ENCODE data around the gene OR2AG1.
A peak's percentile ranks its signal among the peaks of the same experiment; 100 is the strongest.
"Not testable (repeated sequence)": the region's sequence is repeated elsewhere in the genome, so short reads cannot be mapped to it uniquely, and the experiment has no call there.

The OR2AG1 gene

GRCh38 chr11:6794639-6795038 is 11.8 kb downstream of the OR2AG1 start:
- DNase-seq, result no peak

- DNase-seq, result no peak
Observed at GRCh38 chr11:6799402-6799801, 16.6 kb downstream of the OR2AG1 start, which contains the start of gene OR6A2. Gene OR6A2, minus strand, starts transcription at chr11:6799689. Its CDS starts 3,981 bp downstream, at chr11:6795708.

DNA sequence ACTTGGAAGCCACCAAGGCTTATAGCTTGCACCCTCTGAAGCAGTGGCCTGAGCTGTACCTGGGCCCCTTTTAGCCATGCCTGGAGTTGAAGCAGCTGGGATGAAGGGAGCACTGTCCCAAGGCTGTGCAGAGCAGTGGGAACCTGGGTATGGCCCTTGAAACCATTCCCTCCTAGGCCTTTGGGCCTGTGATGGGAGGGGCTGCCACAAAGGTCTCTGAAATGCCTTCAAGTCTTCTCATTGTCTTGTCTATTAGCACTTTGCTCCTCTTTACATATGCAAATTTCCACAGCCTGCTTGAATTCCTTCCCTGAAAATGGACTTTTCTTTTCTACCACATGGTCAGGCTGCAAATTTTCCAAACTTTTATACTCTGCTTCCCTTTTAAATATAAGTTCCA is 18.3 kb downstream of the OR2AG1 start:
- not testable (repeated sequence) for DNase-seq

GRCh38 chr11:6812390-6813005 is 29.7 kb downstream of the OR2AG1 start:
- peak; percentile 4 for DNase-seq

- DNase-seq, result no peak
Observed at GRCh38 chr11:6813656-6814055, 30.8 kb downstream of the OR2AG1 start.

DNA sequence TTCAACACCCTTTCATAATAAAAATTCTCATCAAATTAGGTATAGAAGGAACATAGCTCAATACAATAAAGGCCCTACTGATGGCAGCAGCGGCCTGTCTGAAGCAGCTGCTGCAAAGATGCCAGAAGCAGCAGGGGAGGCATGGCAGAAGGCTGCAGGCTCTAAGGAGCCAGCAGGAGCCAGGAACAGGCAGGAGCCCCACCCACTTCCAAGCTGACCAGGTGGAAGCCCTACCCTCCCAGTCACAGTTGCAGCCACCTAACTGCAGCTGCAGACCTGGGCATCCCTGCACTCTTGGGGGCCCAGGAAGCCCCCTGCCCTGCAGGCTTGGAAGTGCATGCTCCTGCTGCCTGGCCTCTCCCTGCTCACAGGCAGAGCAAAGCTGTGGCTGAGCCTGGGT is 34.9 kb downstream of the OR2AG1 start:
- no peak for DNase-seq

- no peak for DNase-seq
Observed at GRCh38 chr11:6818967-6819366, 36.1 kb downstream of the OR2AG1 start.

GRCh38 chr11:6824136-6824823 is 41.5 kb downstream of the OR2AG1 start:
- DNase-seq, result no peak

GRCh38 chr11:6825231-6825744 is 42.5 kb downstream of the OR2AG1 start:
- DNase-seq, result no peak

- no peak for DNase-seq
Observed at GRCh38 chr11:6828103-6828502, 45.3 kb downstream of the OR2AG1 start.

GRCh38 chr11:6833356-6833755 is 50.5 kb downstream of the OR2AG1 start:
- DNase-seq, result no peak

DNA sequence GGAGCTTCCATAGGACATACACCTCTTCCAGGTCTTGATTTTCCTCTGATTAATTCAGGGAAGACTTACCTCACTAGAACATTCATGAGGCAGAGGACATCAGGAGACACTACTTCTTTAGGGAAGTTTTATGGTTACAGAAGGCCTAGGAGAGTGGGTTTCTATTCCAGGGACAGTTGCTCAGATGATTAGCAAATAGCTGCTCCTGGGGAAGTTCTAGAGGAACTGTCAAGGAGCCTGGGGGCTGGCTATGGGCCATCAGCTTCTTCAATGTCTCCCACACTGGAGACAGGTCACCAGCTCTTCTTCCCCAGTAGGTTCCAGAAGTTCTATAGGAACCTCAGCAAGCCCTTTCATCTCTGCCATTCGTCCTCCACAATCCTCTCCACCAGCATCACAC is 51.2 kb downstream of the OR2AG1 start:
- DNase-seq, result no peak
